Heart left ventricle (tissue), 13 donors: ENCODE results near the gene AZIN2.

Experiments used
- POLR2A ChIP-seq, 2 donors: fragments of 450-650 bp; IDR thresholded peaks; one replicate each; pipeline ENCODE4 v1.6.1; 2017; ENCODE audit warnings: antibody characterized with exemption in 2 of 2, mild to moderate bottlenecking in 2 of 2, moderate library complexity in 2 of 2
- TF ChIP-seq, protein P1 (sequence below), 12 donors: fragments of 200-600 bp; sonication (generic) in 4 of 12; IDR thresholded peaks; one replicate each; pipeline versions ENCODE4 v1.5.0 to v1.8.0; 2018 to 2022; ENCODE audit warnings: antibody characterized with exemption in 12 of 12, mild to moderate bottlenecking in 5 of 12
- donor health status: ischemic (EF 13 %, LVEDD 7.1; RV severe dilation, severe dysfunction).
- donor health status: DM: no; HTN: yes; CAD: no.
- donor health status: DM: no; HTN: no; CAD: no.
- donor health status: ischemic (EF 25% LVEDD 6.9; RV normal size, moderate dysfunction).
- donor health status: ischemic (EF 25% LVEDD 5.7; RV mildly dilated, moderate dysfunction).
- donor health status: ischemic (EF 35%, LVEDD 5.7; RV mildly dilated, moderate dysfunction).
- donor health status: nonischemic (EF 11% LVEDD 7.7; RV severe dilation, severe dysfunction).
- donor health status: DM: yes; HTN: yes; CAD: no.
- donor health status: PGD.
- donor health status: ischemic (EF 29% LVEDD 5.4; RV normal size, mild dysfunction).
- donor health status: nonischemic (EF 23%, LVEDD 6.1; RV moderate dilation, normal function).

DNA sequence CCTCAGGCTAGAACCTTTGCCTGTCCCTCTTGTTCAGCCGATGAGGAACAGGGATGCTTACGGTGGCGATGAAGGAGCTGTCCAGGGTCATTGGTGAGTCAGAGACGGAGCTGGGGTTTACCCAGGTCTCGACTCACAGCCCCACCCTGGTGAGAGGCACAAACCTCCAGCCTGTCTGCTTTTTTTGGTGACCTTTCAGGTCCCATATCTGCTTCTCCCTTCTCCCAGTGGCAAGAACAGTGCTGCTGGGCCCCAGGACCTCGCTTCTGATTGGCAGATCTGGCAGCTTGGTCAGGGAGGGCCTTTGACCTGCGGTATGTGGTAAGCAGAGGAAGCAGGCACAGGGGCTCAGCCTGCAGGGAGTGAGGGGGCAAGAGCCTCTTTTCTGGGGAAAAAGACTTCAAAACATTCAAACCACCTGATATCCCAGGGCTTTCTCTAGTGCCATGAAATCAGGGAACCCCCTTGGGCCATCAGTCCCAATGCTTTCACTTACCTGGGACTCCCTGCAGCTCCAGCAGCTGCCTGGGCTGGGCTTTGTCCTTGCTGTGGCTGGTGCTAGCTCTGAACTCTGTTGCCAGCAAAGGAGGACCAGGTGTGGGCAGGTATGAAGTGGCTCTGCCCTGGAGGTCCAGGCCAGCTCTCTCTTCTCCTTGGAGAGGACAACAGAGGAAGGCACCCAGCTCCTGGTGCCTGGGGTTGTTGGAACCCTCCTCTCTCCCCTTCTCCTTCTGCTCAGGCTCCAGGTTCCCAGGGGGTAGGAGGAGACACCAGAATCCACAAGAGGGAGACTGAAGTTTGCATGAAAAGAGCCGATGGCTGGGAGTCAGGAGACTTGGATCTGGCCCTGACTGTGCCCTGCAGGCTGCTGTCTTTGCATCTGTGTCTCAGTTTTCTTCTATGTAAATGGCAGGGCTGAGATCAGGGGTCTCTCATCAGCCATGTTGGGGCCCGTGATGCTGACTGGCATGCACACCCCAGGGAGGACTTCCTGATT is 59.5 kb downstream of the AZIN2 start:
- no peak for TF ChIP-seq POLR2A (IDR thresholded peaks at IDR 0.05)
- TF ChIP-seq, protein P1, sequence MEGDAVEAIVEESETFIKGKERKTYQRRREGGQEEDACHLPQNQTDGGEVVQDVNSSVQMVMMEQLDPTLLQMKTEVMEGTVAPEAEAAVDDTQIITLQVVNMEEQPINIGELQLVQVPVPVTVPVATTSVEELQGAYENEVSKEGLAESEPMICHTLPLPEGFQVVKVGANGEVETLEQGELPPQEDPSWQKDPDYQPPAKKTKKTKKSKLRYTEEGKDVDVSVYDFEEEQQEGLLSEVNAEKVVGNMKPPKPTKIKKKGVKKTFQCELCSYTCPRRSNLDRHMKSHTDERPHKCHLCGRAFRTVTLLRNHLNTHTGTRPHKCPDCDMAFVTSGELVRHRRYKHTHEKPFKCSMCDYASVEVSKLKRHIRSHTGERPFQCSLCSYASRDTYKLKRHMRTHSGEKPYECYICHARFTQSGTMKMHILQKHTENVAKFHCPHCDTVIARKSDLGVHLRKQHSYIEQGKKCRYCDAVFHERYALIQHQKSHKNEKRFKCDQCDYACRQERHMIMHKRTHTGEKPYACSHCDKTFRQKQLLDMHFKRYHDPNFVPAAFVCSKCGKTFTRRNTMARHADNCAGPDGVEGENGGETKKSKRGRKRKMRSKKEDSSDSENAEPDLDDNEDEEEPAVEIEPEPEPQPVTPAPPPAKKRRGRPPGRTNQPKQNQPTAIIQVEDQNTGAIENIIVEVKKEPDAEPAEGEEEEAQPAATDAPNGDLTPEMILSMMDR (IDR thresholded peaks at IDR 0.05), result peak in 1 of 12 donors; percentile 18
